Fibroblast of lung (primary cell): Measurements from ENCODE around the gene PSMD4. TPM values are rescaled to one million over a fixed set of nuclear protein-coding genes. Genes with fewer than 3 reads are reported as not detected.

Experiments used
- DNase-seq, 2 donors: peaks; one replicate each; pipeline versions ENCODE4 v3.0.0 to v3.0.0-alpha.2; 2010; ENCODE audit warnings: low read depth in 2 of 2
- H2AFZ ChIP-seq: 2 replicates; pipeline ENCODE4 v1.5.1; 2012; ENCODE audit warnings: low read length, control low read depth, inconsistent platforms
- H3K27ac ChIP-seq: 2 replicates; pipeline ENCODE4 v1.5.1; 2011; ENCODE audit warnings: low read length, control low read depth; ENCODE audit not compliant: insufficient read depth
- H3K27me3 ChIP-seq: 2 replicates; pipeline ENCODE4 v1.5.1; 2011; ENCODE audit warnings: mild to moderate bottlenecking, low read length; ENCODE audit not compliant: control insufficient read depth, insufficient read depth
- H3K36me3 ChIP-seq: 2 replicates; pipeline ENCODE4 v1.5.1; 2011; ENCODE audit warnings: low read length; ENCODE audit not compliant: control insufficient read depth, insufficient read depth
- H3K4me1 ChIP-seq: 2 replicates; pipeline ENCODE4 v1.5.1; 2011; ENCODE audit warnings: low read length; ENCODE audit not compliant: control insufficient read depth, insufficient read depth; ENCODE audit errors: extremely low read depth
- H3K4me2 ChIP-seq: 2 replicates; pipeline ENCODE4 v1.5.1; 2011; ENCODE audit warnings: low read length, control low read depth; ENCODE audit not compliant: insufficient read depth; ENCODE audit errors: extremely low read depth
- H3K4me3 ChIP-seq, 4 experiments: fragments of 200-600 bp in 1 of 4; sonication (generic) in 1 of 4; replicated peaks in 1 of 4; 2 replicates each; pipeline ENCODE4 v1.5.1; 2011 to 2016; ENCODE audit warnings: low read length in 4 of 4, low read depth in 3 of 4, mild to moderate bottlenecking in 3 of 4, control low read depth in 2 of 4, inconsistent platforms in 1 of 4, mixed read lengths in 1 of 4; ENCODE audit not compliant: insufficient read depth in 1 of 4; ENCODE audit errors: control extremely low read depth in 1 of 4
- H3K79me2 ChIP-seq: 2 replicates; pipeline ENCODE4 v1.5.1; 2012; ENCODE audit warnings: mild to moderate bottlenecking, low read length, inconsistent platforms; ENCODE audit not compliant: control insufficient read depth, insufficient read depth
- H3K9ac ChIP-seq: 2 replicates; pipeline ENCODE4 v1.5.1; 2011; ENCODE audit warnings: mild to moderate bottlenecking, low read length, control low read depth; ENCODE audit not compliant: insufficient read depth
- H3K9me3 ChIP-seq: 2 replicates; pipeline ENCODE4 v1.5.1; 2012; ENCODE audit warnings: low read depth, low read length; ENCODE audit not compliant: control insufficient read depth, insufficient read depth
- H4K20me1 ChIP-seq: 2 replicates; pipeline ENCODE4 v1.5.1; 2011; ENCODE audit warnings: low read length; ENCODE audit not compliant: control insufficient read depth, insufficient read depth; ENCODE audit errors: extremely low read depth
- CTCF ChIP-seq, 2 donors: IDR thresholded peaks in 1 of 2; conservative IDR thresholded peaks in 1 of 2; 1 replicate in 1 of 2; 2 replicates in 1 of 2; pipeline ENCODE4 v1.5.1; 2011 to 2012; ENCODE audit warnings: low read length in 2 of 2, control low read depth in 1 of 2, inconsistent platforms in 1 of 2, low read depth in 1 of 2, mild to moderate bottlenecking in 1 of 2
- EZH2 ChIP-seq: IDR thresholded peaks from 2 replicates; pipeline ENCODE4 v1.5.1; 2012; ENCODE audit warnings: low read length, control low read depth, mild to moderate bottlenecking; ENCODE audit errors: missing control alignments
- polyA plus RNA-seq, 2 donors: library from polyadenylated mRNA; depleted of rRNA in 1 of 2; stranded (reverse) in 1 of 2; unstranded in 1 of 2; fragments of >200 nt; gene quantifications; 2 replicates each; pipeline ENCODE4 v1.2.1, GENCODE V29; 2011 to 2012; ENCODE audit warnings: missing spikeins in 1 of 2
- total RNA-seq: library from RNA; depleted of rRNA; stranded (reverse); fragments of >200 nt; gene quantifications from 2 replicates; pipeline ENCODE4 v1.2.1, GENCODE V29; 2014

PSMD4 gene
- total and polyA plus RNA-seq, 2 donors (not counting 1 experiment from before 2014, with no cell fraction given) = 210 to 240 TPM

DNA sequence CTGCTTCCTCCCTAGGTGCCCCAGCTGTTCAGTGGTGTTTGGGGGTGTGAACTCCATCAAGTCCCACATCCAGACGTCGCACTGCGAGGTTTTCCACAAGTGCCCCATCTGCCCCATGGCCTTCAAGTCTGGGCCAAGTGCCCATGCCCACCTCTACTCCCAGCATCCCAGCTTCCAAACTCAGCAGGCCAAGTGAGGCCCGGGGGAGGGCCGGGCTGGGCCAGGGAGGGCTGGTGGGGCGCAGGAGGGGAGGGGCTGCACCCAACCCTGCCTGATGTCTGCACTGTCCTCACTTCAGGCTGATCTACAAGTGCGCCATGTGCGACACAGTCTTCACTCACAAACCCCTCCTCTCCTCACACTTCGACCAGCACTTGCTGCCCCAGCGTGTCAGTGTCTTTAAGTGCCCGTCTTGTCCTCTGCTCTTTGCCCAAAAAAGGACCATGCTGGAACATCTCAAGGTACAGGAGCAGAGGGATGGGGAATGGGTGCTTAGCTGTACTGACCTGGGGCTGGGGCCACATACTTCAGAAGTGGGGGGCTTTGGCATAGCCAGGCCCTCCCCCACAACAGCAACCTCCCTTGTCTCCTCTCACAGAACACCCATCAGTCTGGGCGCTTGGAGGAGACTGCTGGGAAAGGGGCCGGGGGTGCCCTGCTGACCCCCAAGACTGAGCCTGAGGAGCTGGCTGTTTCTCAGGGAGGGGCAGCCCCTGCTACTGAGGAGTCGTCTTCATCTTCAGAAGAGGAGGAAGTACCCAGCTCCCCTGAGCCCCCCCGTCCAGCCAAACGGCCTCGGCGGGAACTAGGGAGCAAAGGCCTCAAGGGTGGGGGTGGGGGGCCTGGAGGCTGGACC lies 34.8 kb downstream of the PSMD4 start:
- Histone ChIP-seq H3K4me3 (no peak overlapping the region), H2AFZ (no peak overlapping the region), H3K27ac (no peak overlapping the region), H3K9ac (no peak overlapping the region), H3K4me1 (no peaks in the 10 kb centered on the region), H3K79me2 (peaks cover 3% of the 10 kb centered on the region), H3K36me3 (peaks cover 50% of the 10 kb centered on the region), H3K27me3 (no peaks in the 10 kb centered on the region), H4K20me1 (no peaks in the 10 kb centered on the region), H3K9me3 (no peaks in the 10 kb centered on the region), H3K4me2 (no peak overlapping the region)
- no peak for DNase-seq
- TF ChIP-seq EZH2 = no peak
- no peak for TF ChIP-seq CTCF (conservative IDR thresholded peaks at IDR 0.05 in 1 of 2, IDR thresholded peaks at IDR 0.05 in 1 of 2; ENCODE audit: low read depth in 1 of 2, low read length in 2 of 2)

DNA sequence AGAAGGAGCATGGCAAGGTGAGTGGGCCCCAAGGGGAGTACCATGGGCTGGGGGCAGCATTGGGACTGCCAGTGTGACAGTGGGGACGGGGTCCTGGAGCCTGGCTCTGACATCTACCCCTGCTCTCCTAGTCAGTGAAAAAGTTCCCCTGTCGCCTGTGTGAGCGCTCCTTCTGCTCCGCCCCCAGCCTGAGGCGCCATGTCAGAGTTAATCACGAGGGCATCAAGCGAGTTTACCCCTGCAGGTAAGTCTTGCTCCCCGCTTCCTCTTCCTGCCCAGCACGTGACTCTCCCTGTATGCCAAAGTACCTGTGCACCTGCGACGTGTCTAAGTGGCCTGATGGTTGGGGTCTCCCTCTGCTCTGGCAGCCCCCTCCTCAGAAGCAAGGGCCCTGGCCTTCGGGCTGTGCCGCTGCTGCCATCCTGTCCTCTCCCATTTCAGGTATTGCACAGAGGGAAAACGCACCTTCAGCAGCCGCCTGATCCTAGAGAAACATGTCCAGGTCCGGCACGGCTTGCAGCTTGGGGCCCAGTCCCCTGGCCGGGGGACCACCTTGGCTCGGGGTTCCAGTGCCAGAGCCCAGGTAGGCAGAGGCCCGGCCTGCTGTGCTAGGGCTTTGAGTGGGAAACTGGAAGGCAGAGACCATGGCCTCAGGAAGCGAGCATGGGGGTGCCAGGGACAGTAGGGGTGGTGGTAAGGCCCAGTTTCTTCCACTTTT lies 35.6 kb downstream of the PSMD4 start:
- no peaks in the 10 kb centered on the region for H3K27me3 ChIP-seq
- TF ChIP-seq EZH2 (no peak), CTCF (conservative IDR thresholded peaks at IDR 0.05 in 1 of 2, IDR thresholded peaks at IDR 0.05 in 1 of 2; ENCODE audit: low read depth in 1 of 2, low read length in 2 of 2) (no peak)
- DNase-seq = no peak
- H4K20me1 ChIP-seq = no peaks in the 10 kb centered on the region
- H3K4me2 ChIP-seq = no peak overlapping the region
- no peak overlapping the region for H3K4me3 ChIP-seq
- H3K36me3 ChIP-seq = peaks cover 55% of the 10 kb centered on the region
- H3K9me3 ChIP-seq = no peaks in the 10 kb centered on the region
- H3K9ac ChIP-seq = no peak overlapping the region
- no peaks in the 10 kb centered on the region for H3K4me1 ChIP-seq
- no peaks in the 10 kb centered on the region for H3K79me2 ChIP-seq
- no peak overlapping the region for H3K27ac ChIP-seq
- H2AFZ ChIP-seq = no peak overlapping the region

DNA sequence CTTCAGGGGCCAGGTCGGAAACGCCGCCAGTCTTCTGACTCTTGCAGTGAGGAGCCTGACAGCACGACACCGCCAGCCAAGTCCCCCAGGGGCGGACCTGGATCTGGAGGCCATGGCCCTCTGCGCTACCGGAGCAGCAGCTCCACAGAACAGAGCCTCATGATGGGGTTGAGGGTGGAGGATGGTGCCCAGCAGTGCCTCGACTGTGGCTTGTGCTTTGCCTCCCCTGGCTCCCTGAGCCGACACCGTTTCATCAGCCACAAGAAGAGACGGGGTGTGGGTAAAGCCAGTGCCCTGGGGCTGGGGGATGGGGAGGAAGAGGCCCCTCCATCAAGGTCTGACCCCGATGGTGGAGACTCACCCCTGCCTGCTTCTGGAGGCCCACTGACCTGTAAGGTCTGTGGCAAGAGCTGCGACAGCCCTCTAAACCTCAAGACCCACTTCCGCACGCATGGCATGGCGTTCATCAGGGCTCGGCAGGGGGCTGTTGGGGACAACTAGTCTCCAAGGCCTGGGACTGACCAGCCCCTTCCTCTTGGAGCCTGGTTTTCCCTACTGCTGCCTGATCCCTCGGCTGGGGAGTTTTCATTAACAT lies 36.3 kb downstream of the PSMD4 start:
- H3K79me2 ChIP-seq = no peaks in the 10 kb centered on the region
- no peak overlapping the region for H3K27ac ChIP-seq
- no peaks in the 10 kb centered on the region for H3K9me3 ChIP-seq
- H3K36me3 ChIP-seq = peaks cover 58% of the 10 kb centered on the region
- H3K4me3 ChIP-seq = no peak overlapping the region
- H3K27me3 ChIP-seq = no peaks in the 10 kb centered on the region
- TF ChIP-seq CTCF (conservative IDR thresholded peaks at IDR 0.05 in 1 of 2, IDR thresholded peaks at IDR 0.05 in 1 of 2; ENCODE audit: low read depth in 1 of 2, low read length in 2 of 2) (no peak), EZH2 (no peak)
- H2AFZ ChIP-seq = no peak overlapping the region
- no peak overlapping the region for H3K4me2 ChIP-seq
- H3K9ac ChIP-seq = no peak overlapping the region
- no peak for DNase-seq
- no peaks in the 10 kb centered on the region for H4K20me1 ChIP-seq
- H3K4me1 ChIP-seq = no peaks in the 10 kb centered on the region
